Mesothelial cell of epicardium (in vitro differentiated cells): ENCODE measurements around the gene GRM7. TPM values are rescaled to one million over a fixed set of nuclear protein-coding genes. Genes with fewer than 3 reads are reported as not detected.

ENCODE experiments used
- DNase-seq, 2 experiments: peaks; one replicate each; pipeline ENCODE4 v3.0.0; 2021; ENCODE audit warnings: low spot score in 2 of 2; ENCODE audit not compliant: unreplicated experiment in 2 of 2
- H3K27ac Mint-ChIP-seq: 2 replicates; pipeline ENCODE4 v1.8.0; 2021; ENCODE audit warnings: mixed read lengths
- H3K27me3 Mint-ChIP-seq: 2 replicates; pipeline ENCODE4 v1.8.0; 2021; ENCODE audit warnings: low read depth, mixed read lengths
- H3K36me3 Mint-ChIP-seq: 2 replicates; pipeline ENCODE4 v1.8.0; 2021; ENCODE audit warnings: mixed read lengths
- H3K4me1 Mint-ChIP-seq: 2 replicates; pipeline ENCODE4 v1.8.0; 2021; ENCODE audit warnings: mixed read lengths
- H3K4me3 Mint-ChIP-seq: 2 replicates; pipeline ENCODE4 v1.8.0; 2021; ENCODE audit warnings: mild to moderate bottlenecking, moderate library complexity, mixed read lengths
- H3K9me3 Mint-ChIP-seq: 2 replicates; pipeline ENCODE4 v1.8.0; 2021; ENCODE audit warnings: mixed read lengths
- CTCF ChIP-seq: fragments of 200-600 bp; sonication (generic); IDR thresholded peaks from one replicate; pipeline ENCODE4 v1.5.0; 2021; ENCODE audit warnings: antibody characterized with exemption; ENCODE audit not compliant: unreplicated experiment
- total RNA-seq: library from RNA; stranded (reverse); gene quantifications from 3 replicates; pipeline ENCODE4 v1.2.1, GENCODE V29; 2021

The GRM7 gene
- total RNA-seq, 1 donor from 2014 or later, result 0.69 TPM

DNA sequence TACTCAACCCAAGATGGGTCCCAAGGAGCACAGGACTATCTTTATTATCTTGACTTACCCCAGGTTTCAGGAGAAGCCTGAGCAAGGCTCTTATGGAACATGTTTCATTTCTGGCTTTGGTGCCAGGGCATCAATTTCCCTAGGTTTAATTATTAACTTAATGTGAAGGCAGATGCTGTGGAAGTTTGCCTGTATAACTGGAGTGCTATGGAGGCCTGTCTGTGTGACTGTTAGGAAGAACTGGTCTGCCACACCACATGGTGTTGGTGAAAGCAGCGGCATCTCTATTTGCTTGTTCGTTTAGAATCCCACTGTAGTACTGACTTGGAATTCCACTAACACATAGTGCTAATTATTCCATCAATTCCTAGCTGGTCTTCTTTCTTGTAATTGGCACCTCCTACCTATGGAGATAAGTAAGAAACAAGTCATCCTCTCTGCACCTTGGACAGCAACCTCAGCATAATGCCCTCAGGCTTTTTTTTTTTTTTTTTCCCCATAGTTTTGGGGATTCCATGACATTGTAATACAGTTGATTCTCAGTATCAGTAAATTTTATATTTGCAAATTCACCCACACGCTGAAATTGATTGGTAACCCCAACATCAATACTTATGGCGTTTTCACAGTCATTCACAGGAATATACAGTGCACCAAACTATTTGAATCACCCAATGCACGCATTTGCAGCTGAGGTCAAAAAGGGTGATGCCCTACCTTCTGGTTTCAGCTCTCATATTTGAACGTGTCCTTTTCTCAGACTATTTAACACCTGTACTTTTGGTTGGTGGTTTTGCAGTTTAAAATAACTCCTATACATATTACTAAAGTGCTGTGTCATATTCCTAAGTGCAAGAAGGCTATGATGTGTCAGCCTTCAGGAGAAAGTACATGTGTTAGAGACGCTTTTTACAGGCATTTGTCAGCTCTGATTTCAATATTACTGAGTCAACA lies 867.9 kb downstream of the GRM7 start:
- Mint-ChIP-seq H3K4me3 (no peak overlapping the region), H3K27ac (no peak overlapping the region), H3K4me1 (peaks cover 4% of the 10 kb centered on the region), H3K36me3 (no peaks in the 10 kb centered on the region), H3K9me3 (no peaks in the 10 kb centered on the region), H3K27me3 (no peaks in the 10 kb centered on the region)
- DNase-seq, result no peak
- no peak for TF ChIP-seq CTCF

- Mint-ChIP-seq H3K9me3 (no peaks in the 10 kb centered on the region), H3K36me3 (no peaks in the 10 kb centered on the region), H3K4me1 (no peaks in the 10 kb centered on the region), H3K27ac (no peak overlapping the region), H3K27me3 (no peaks in the 10 kb centered on the region), H3K4me3 (no peak overlapping the region)
- no peak for DNase-seq
- no peak for TF ChIP-seq CTCF
Observed at GRCh38 chr3:7733933-7734332, 873.0 kb downstream of the GRM7 start.

GRCh38 chr3:7734456-7734855 lies 873.5 kb downstream of the GRM7 start:
- Mint-ChIP-seq H3K4me3 (no peak overlapping the region), H3K36me3 (no peaks in the 10 kb centered on the region), H3K4me1 (no peaks in the 10 kb centered on the region), H3K27me3 (no peaks in the 10 kb centered on the region), H3K27ac (no peak overlapping the region), H3K9me3 (no peaks in the 10 kb centered on the region)
- TF ChIP-seq CTCF, result no peak
- no peak for DNase-seq

- no peak for DNase-seq
- Mint-ChIP-seq H3K27ac (no peak overlapping the region), H3K4me1 (no peaks in the 10 kb centered on the region), H3K36me3 (no peaks in the 10 kb centered on the region), H3K27me3 (no peaks in the 10 kb centered on the region), H3K4me3 (no peak overlapping the region), H3K9me3 (no peaks in the 10 kb centered on the region)
- no peak for TF ChIP-seq CTCF
Observed at GRCh38 chr3:7737263-7737662, 876.3 kb downstream of the GRM7 start.

DNA sequence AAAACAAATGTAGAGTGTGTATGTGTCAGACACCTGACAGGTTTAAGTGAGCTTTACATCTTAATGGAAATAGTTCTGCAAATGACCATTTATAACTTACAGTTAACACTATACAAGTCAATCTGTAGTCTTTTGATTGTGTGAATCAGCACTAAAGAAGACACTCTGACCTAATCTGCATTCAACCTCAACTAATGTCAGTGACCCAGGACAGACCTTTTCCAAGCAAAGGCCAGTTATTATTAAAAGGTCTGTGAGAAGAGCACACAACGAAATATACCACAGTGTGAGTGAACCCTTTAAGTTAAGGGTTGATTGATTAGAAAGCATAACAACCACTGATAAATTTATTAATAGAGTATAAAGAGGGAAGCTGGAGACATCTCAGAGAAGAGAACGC lies 878.8 kb downstream of the GRM7 start:
- Mint-ChIP-seq H3K27ac (no peak overlapping the region), H3K4me3 (no peak overlapping the region), H3K4me1 (no peaks in the 10 kb centered on the region), H3K9me3 (peaks cover 6% of the 10 kb centered on the region), H3K27me3 (no peaks in the 10 kb centered on the region), H3K36me3 (no peaks in the 10 kb centered on the region)
- DNase-seq, result no peak
- TF ChIP-seq CTCF, result no peak
